IMR-90 (cell line): ENCODE data around the gene PCNX2. TPM values are rescaled to one million over a fixed set of nuclear protein-coding genes. Genes with fewer than 3 reads are reported as not detected.
A peak's percentile ranks its signal among the peaks of the same experiment; 100 is the strongest.

Source experiments
- ATAC-seq: fragments of 200-7000 bp; cut with Tn5 transposase; 2 replicates; pipeline ENCODE4 v1.9.1; 2020; ENCODE audit warnings: low read depth, mild to moderate bottlenecking, moderate library complexity
- BruUV-seq: library from RNA; stranded (reverse); fragments of 400-500 nt; replicated peaks from 2 replicates; lab custom pipeline; 2021; lab: Mats Ljungman, UMichigan
- CTCF ChIA-PET: fragments of 300-600 bp; formaldehyde crosslinking; extraction: SDS; loops from one replicate; lab custom pipeline; 2021; ENCODE audit warnings: antibody characterized with exemption; lab: Yijun Ruan, JAX
- POLR2A ChIA-PET: fragments of 300-600 bp; sonication (Branson Sonifier 250); formaldehyde crosslinking; loops from one replicate; lab custom pipeline; 2022; ENCODE audit warnings: antibody characterized with exemption; ENCODE audit not compliant: unreplicated experiment; lab: Charles Lee
- DNase-seq: peaks from one replicate; pipeline ENCODE4 v3.0.0; 2013
- H2AFZ ChIP-seq: replicated peaks from 2 replicates; pipeline ENCODE3; 2013; ENCODE audit warnings: low read length, mild to moderate bottlenecking; ENCODE audit not compliant: poor library complexity
- H2AK5ac ChIP-seq: 2 replicates; pipeline ENCODE4 v1.6.1; 2013; ENCODE audit warnings: low read depth, low read length, inconsistent platforms
- H2AK9ac ChIP-seq: replicated peaks from 2 replicates; pipeline ENCODE3; 2013; ENCODE audit warnings: mild to moderate bottlenecking, low read depth, low read length, moderate library complexity; ENCODE audit not compliant: poor library complexity
- H2BK120ac ChIP-seq: 2 replicates; pipeline ENCODE4 v1.6.1; 2013; ENCODE audit warnings: low read depth, low read length, inconsistent platforms
- H2BK15ac ChIP-seq: 3 replicates; pipeline ENCODE4 v1.6.1; 2013; ENCODE audit warnings: low read depth, low read length, inconsistent platforms
- H2BK20ac ChIP-seq: 2 replicates; pipeline ENCODE4 v1.6.1; 2013; ENCODE audit warnings: low read depth, mild to moderate bottlenecking, inconsistent platforms, low read length, moderate library complexity
- H2BK5ac ChIP-seq: 2 replicates; pipeline ENCODE4 v1.6.1; 2013; ENCODE audit warnings: mild to moderate bottlenecking, low read depth, low read length, inconsistent platforms; ENCODE audit not compliant: poor library complexity, severe bottlenecking
- H3K14ac ChIP-seq: replicated peaks from 2 replicates; pipeline ENCODE4 v1.6.1; 2013; ENCODE audit warnings: low read depth, low read length, inconsistent platforms
- H3K18ac ChIP-seq: 2 replicates; pipeline ENCODE4 v1.6.1; 2013; ENCODE audit warnings: low read depth, low read length, control low read depth
- H3K23ac ChIP-seq: 2 replicates; pipeline ENCODE4 v1.6.1; 2013; ENCODE audit warnings: low read depth, low read length, inconsistent platforms
- H3K27ac ChIP-seq: 2 replicates; pipeline ENCODE4 v1.5.1; 2013; ENCODE audit warnings: mild to moderate bottlenecking, control low read depth, low read length; ENCODE audit not compliant: insufficient read depth
- H3K27me3 ChIP-seq: 2 replicates; pipeline ENCODE4 v1.6.1; 2013; ENCODE audit warnings: low read length; ENCODE audit not compliant: control insufficient read depth, insufficient read depth
- H3K36me3 ChIP-seq: 2 replicates; pipeline ENCODE4 v1.6.1; 2013; ENCODE audit warnings: low read length, mixed read lengths; ENCODE audit not compliant: control insufficient read depth, insufficient read depth
- H3K4ac ChIP-seq: 2 replicates; pipeline ENCODE4 v1.6.1; 2013; ENCODE audit warnings: low read depth, low read length, inconsistent platforms
- H3K4me1 ChIP-seq: 2 replicates; pipeline ENCODE4 v1.6.1; 2013; ENCODE audit warnings: low read length, mixed read lengths; ENCODE audit not compliant: control insufficient read depth, insufficient read depth
- H3K4me2 ChIP-seq: 2 replicates; pipeline ENCODE4 v1.6.1; 2013; ENCODE audit warnings: low read depth, mild to moderate bottlenecking, control low read depth, low read length, moderate library complexity
- H3K4me3 ChIP-seq: 2 replicates; pipeline ENCODE4 v1.5.1; 2013; ENCODE audit warnings: low read depth, mild to moderate bottlenecking, control low read depth, low read length, moderate library complexity; ENCODE audit not compliant: insufficient read depth
- H3K56ac ChIP-seq: 2 replicates; pipeline ENCODE4 v1.6.1; 2013; ENCODE audit warnings: low read length, inconsistent platforms; ENCODE audit not compliant: insufficient read depth; ENCODE audit errors: extremely low read depth
- H3K79me1 ChIP-seq, 2 experiments: 2 replicates each; pipeline ENCODE4 v1.6.1; 2013; ENCODE audit warnings: low read length in 2 of 2, inconsistent platforms in 1 of 2, low read depth in 1 of 2
- H3K9ac ChIP-seq: 2 replicates; pipeline ENCODE4 v1.6.1; 2013; ENCODE audit warnings: low read depth, low read length, control low read depth
- H3K9me1 ChIP-seq: 2 replicates; pipeline ENCODE4 v1.6.1; 2013; ENCODE audit warnings: low read length, inconsistent platforms; ENCODE audit not compliant: insufficient read depth
- H3K9me3 ChIP-seq: 2 replicates; pipeline ENCODE4 v1.6.1; 2013; ENCODE audit warnings: low read length; ENCODE audit not compliant: control insufficient read depth, insufficient read depth
- H4K20me1 ChIP-seq: 2 replicates; pipeline ENCODE4 v1.6.1; 2013; ENCODE audit warnings: low read length, inconsistent platforms; ENCODE audit not compliant: insufficient read depth
- H4K5ac ChIP-seq: 2 replicates; pipeline ENCODE4 v1.6.1; 2013; ENCODE audit warnings: mild to moderate bottlenecking, low read depth, low read length, control low read depth
- H4K8ac ChIP-seq, 2 experiments: 2 replicates each; pipeline ENCODE4 v1.6.1; 2013; ENCODE audit warnings: low read depth in 2 of 2, low read length in 2 of 2, control low read depth in 1 of 2, inconsistent platforms in 1 of 2
- H4K91ac ChIP-seq: 2 replicates; pipeline ENCODE4 v1.6.1; 2013; ENCODE audit warnings: low read depth, low read length, inconsistent platforms; ENCODE audit not compliant: insufficient read depth
- BHLHE40 ChIP-seq: fragments of 150-350 bp; IDR thresholded peaks from 2 replicates; pipeline ENCODE4 v1.6.1; 2016; ENCODE audit warnings: mild to moderate bottlenecking, low read depth, low read length
- CEBPB ChIP-seq: IDR thresholded peaks from 2 replicates; pipeline ENCODE4 v1.6.1; 2012; ENCODE audit warnings: low read depth, low read length, improper control_type of control experiment
- FOS ChIP-seq: fragments of 150-350 bp; IDR thresholded peaks from 2 replicates; pipeline ENCODE4 v1.6.1; 2016; ENCODE audit warnings: low read depth, low read length
- MAFK ChIP-seq: IDR thresholded peaks from 2 replicates; pipeline ENCODE4 v1.6.1; 2012; ENCODE audit warnings: low read depth, low read length, improper control_type of control experiment
- MAZ ChIP-seq: IDR thresholded peaks from 2 replicates; pipeline ENCODE4 v1.6.1; 2012; ENCODE audit warnings: low read depth, mild to moderate bottlenecking, low read length, improper control_type of control experiment, moderate library complexity, borderline replicate concordance
- MXI1 ChIP-seq: IDR thresholded peaks from 2 replicates; pipeline ENCODE4 v1.6.1; 2012; ENCODE audit warnings: low read depth, mild to moderate bottlenecking, low read length, moderate library complexity, borderline replicate concordance
- POLR2A ChIP-seq: IDR thresholded peaks from 2 replicates; pipeline ENCODE4 v1.6.1; 2012; ENCODE audit warnings: mild to moderate bottlenecking, low read depth, low read length
- RAD21 ChIP-seq: IDR thresholded peaks from 2 replicates; pipeline ENCODE4 v1.6.1; 2012; ENCODE audit warnings: low read length, improper control_type of control experiment
- RCOR1 ChIP-seq: IDR thresholded peaks from 2 replicates; pipeline ENCODE4 v1.6.1; 2012; ENCODE audit warnings: mild to moderate bottlenecking, low read length, improper control_type of control experiment; ENCODE audit not compliant: insufficient replicate concordance
- WGBS, 2 experiments: methylation state at CpG; one replicate each; pipeline versions ENCODE4 v1.1.5 to v1.1.7; 2013; ENCODE audit warnings: missing lambda C conversion rate in 2 of 2; ENCODE audit not compliant: insufficient read length in 1 of 2; ENCODE audit errors: extremely low coverage in 2 of 2; 5-methylcytosine and 5-hydroxymethylcytosine counted together
- dilution Hi-C: fragments of 300-500 bp; cut with HindIII; formaldehyde crosslinking; loops from one replicate; pipeline ENCODE4 v1.14.3; 2018; ENCODE audit warnings: low sequenced_read_pairs; ENCODE audit not compliant: unreplicated experiment
- in situ Hi-C: fragments of 300-500 bp; cut with MboI; formaldehyde crosslinking; loops from 3 replicates; pipeline ENCODE4 v1.14.3; 2019; ENCODE audit warnings: low sequenced_read_pairs, inconsistent platforms, mixed read lengths
- intact Hi-C: fragments of 100-400 bp; cut with micrococcal nuclease; formaldehyde crosslinking; loops from 2 replicates; pipeline ENCODE4 v1.10.0; 2022
- polyA plus RNA-seq, 3 experiments: library from polyadenylated mRNA; depleted of rRNA; stranded (reverse); fragments of >200 nt; gene quantifications; 2 replicates each; pipeline ENCODE4 v1.2.3, GENCODE V29; 2012; ENCODE audit warnings: low replicate concordance in 1 of 3
- total RNA-seq: library from RNA; depleted of rRNA; stranded (reverse); fragments of >200 nt; gene quantifications from 2 replicates; pipeline ENCODE4 v1.2.3, GENCODE V29; 2012
- TF ChIP-seq, protein P1 (sequence below): conservative IDR thresholded peaks from 2 replicates; pipeline ENCODE4 v1.5.1; 2012; ENCODE audit warnings: mild to moderate bottlenecking, low read depth, low read length, improper control_type of control experiment
- TF ChIP-seq, protein P2 (sequence below): fragments of 150-350 bp; IDR thresholded peaks from 2 replicates; pipeline ENCODE4 v1.6.1; 2017; ENCODE audit warnings: mild to moderate bottlenecking, antibody characterized with exemption, low read length, low read depth

Gene PCNX2
- total and polyA plus RNA-seq, 2 of the 4 experiments (the other 2 are of a cell fraction), result 15.9 to 22.6 TPM

DNA sequence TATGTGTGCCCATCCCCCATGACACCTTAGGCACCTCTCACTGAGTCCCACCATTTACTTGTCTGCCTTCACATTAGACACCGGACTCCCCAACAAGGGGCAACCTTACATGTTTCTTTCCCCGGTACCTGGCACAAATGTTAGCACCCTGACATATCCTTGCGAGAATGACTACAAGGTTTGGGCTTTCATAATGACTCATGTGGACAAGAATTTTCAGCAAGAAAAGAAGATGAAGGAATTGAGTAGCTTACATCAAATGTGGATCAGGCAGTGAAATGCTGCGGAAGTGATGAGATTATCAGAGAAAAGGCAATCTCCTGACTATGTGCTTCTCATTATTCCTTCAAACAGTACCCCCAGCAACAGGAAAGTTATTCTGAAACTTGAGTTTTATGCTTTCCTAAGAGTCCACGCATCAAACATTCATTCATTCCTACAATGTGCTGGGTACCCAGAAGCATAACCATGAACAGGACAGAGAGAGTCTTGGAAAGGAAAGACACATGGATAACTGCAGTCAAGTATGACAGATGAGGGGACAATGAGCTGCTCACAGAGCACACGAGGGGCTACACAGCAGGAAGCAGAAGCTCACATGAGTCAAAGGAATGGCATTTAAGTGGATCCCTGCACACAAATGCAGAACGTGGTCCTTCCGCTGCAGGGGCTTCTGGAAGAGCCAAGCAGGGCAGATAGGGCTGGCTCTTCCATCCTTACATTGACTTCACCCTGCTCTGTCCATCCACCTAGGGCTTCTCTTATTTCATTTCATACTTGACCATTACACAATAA, 112.1 kb downstream of the PCNX2 start:
- Histone ChIP-seq H4K91ac (peak overlapping the region; percentile 31), H2BK20ac (peak overlapping the region; percentile 46), H3K9ac (no peak overlapping the region), H3K4me2 (no peak overlapping the region), H2AFZ (peak overlapping the region; percentile 4), H2BK5ac (peak overlapping the region; percentile 28), H3K4ac (peak overlapping the region; percentile 58), H4K8ac (peak overlapping the region in 1 of 2 experiments; percentile 31; a peak in 1 of 4 replicates), H3K36me3 (peaks cover 7% of the 10 kb centered on the region), H2AK9ac (peak overlapping the region; percentile 91), H3K27me3 (no peaks in the 10 kb centered on the region), H2BK120ac (peak overlapping the region; percentile 36; the same call in 1 of the 2 replicates), H3K27ac (no peak overlapping the region), H4K5ac (no peak overlapping the region; the same call in 1 of the 2 replicates), H3K9me1 (peaks cover 16% of the 10 kb centered on the region), H3K56ac (no peak overlapping the region), H3K4me1 (peaks cover 6% of the 10 kb centered on the region), H3K9me3 (no peaks in the 10 kb centered on the region), H3K18ac (no peak overlapping the region; the same call in 1 of the 2 replicates), H3K4me3 (no peak overlapping the region), H3K23ac (peak overlapping the region; percentile 35; the same call in 1 of the 2 replicates), H3K14ac (peak overlapping the region; percentile 18), H3K79me1 (peaks cover 0 to 5% of the 10 kb centered on the region in 2 experiments; a peak in 1 of 4 replicates), H4K20me1 (no peaks in the 10 kb centered on the region), H2BK15ac (peak overlapping the region; percentile 25; the same call in 1 of the 3 replicates), H2AK5ac (peak overlapping the region; percentile 86)
- ATAC-seq (peak; percentile 56), DNase-seq (peak; percentile 63)
- BruUV-seq, result no TSS peak
- CTCF ChIA-PET, result no interaction called here
- POLR2A ChIA-PET, result interaction anchor here (0.5 kb wide), 1 partner anchor 1699 kb away, joined by 3 read pairs; no protein-coding TSS in a partner anchor
- dilution Hi-C loops (no loop called here), in situ Hi-C loops (no loop called here), intact Hi-C loops (no loop called here)
- WGBS, 2 experiments, result 88% methylated on average over 4 of the region's 8 CpGs; no CpG with 5 or more reads in 1 of the 2 experiments
- no peak for TF ChIP-seq BHLHE40
- no peak for TF ChIP-seq RCOR1
- no peak for TF ChIP-seq MAFK
- no peak for TF ChIP-seq POLR2A
- TF ChIP-seq, protein P1, sequence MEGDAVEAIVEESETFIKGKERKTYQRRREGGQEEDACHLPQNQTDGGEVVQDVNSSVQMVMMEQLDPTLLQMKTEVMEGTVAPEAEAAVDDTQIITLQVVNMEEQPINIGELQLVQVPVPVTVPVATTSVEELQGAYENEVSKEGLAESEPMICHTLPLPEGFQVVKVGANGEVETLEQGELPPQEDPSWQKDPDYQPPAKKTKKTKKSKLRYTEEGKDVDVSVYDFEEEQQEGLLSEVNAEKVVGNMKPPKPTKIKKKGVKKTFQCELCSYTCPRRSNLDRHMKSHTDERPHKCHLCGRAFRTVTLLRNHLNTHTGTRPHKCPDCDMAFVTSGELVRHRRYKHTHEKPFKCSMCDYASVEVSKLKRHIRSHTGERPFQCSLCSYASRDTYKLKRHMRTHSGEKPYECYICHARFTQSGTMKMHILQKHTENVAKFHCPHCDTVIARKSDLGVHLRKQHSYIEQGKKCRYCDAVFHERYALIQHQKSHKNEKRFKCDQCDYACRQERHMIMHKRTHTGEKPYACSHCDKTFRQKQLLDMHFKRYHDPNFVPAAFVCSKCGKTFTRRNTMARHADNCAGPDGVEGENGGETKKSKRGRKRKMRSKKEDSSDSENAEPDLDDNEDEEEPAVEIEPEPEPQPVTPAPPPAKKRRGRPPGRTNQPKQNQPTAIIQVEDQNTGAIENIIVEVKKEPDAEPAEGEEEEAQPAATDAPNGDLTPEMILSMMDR, result no peak
- TF ChIP-seq MAZ, result no peak
- TF ChIP-seq FOS, result no peak
- TF ChIP-seq MXI1, result no peak
- no peak for TF ChIP-seq RAD21
- TF ChIP-seq CEBPB, result no peak
- TF ChIP-seq, protein P2, sequence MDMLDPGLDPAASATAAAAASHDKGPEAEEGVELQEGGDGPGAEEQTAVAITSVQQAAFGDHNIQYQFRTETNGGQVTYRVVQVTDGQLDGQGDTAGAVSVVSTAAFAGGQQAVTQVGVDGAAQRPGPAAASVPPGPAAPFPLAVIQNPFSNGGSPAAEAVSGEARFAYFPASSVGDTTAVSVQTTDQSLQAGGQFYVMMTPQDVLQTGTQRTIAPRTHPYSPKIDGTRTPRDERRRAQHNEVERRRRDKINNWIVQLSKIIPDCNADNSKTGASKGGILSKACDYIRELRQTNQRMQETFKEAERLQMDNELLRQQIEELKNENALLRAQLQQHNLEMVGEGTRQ, result no peak
